NCI-H146 (cell line): Measurements from ENCODE around the gene SPI1.

Experiments used
- DNase-seq: peaks from one replicate; lab custom pipeline; 2025; lab: John Stamatoyannopoulos, UW

SPI1 gene

GRCh38 chr11:47378010-47378835, at the start of gene SPI1:
Gene SPI1, minus strand, starts transcription at chr11:47378547. Its CDS starts 194 bp downstream, at chr11:47378353.
- no peak for DNase-seq

- DNase-seq = peak; percentile 98
Measured at GRCh38 chr11:47426062-47426956, 48.0 kb upstream of the SPI1 start, which contains the start of gene PSMC3. Gene PSMC3, minus strand, starts transcription at chr11:47426439. Its CDS starts 160 bp downstream, at chr11:47426279.

- peak; percentile 29 for DNase-seq
Measured at GRCh38 chr11:47425611-47426010, 47.3 kb upstream of the SPI1 start.

GRCh38 chr11:47418454-47419259, 40.3 kb upstream of the SPI1 start:
- no peak for DNase-seq

GRCh38 chr11:47417712-47418111, 39.4 kb upstream of the SPI1 start:
- no peak for DNase-seq

- no peak for DNase-seq
Measured at GRCh38 chr11:47415949-47416472, 37.7 kb upstream of the SPI1 start.

GRCh38 chr11:47415091-47415854, 36.9 kb upstream of the SPI1 start:
- DNase-seq = no peak

GRCh38 chr11:47414685-47415070, 36.3 kb upstream of the SPI1 start:
- no peak for DNase-seq

- DNase-seq = no peak
Measured at GRCh38 chr11:47413908-47414684, 35.7 kb upstream of the SPI1 start.

GRCh38 chr11:47413351-47413750, 35.0 kb upstream of the SPI1 start:
- DNase-seq = no peak

GRCh38 chr11:47411884-47412746, 33.8 kb upstream of the SPI1 start:
- DNase-seq = peak; percentile 30

GRCh38 chr11:47410370-47411264, 32.3 kb upstream of the SPI1 start:
- no peak for DNase-seq

GRCh38 chr11:47409440-47410369, 31.4 kb upstream of the SPI1 start:
- DNase-seq = peak; percentile 45

- DNase-seq = peak; percentile 67
Measured at GRCh38 chr11:47408598-47409439, 30.5 kb upstream of the SPI1 start.

GRCh38 chr11:47407746-47408590, 29.6 kb upstream of the SPI1 start, which contains the start of gene SLC39A13:
Gene SLC39A13, plus strand, starts transcription at chr11:47408590. Its CDS starts 1,505 bp downstream, at chr11:47410095.
- peak; percentile 94 for DNase-seq
